Gastroesophageal sphincter (tissue), 4 donors: ENCODE data around the gene EEA1. TPM values are rescaled to one million over a fixed set of nuclear protein-coding genes. Genes with fewer than 3 reads are reported as not detected.

Experiments
- ATAC-seq: fragments of 150-250 bp; one replicate; pipeline ENCODE4 v1.9.1; 2016; ENCODE audit warnings: mild to moderate bottlenecking, moderate library complexity
- H3K27ac ChIP-seq, 4 donors: fragments of 200-600 bp; sonication (generic) in 3 of 4; 1 replicate in 3 of 4; 2 replicates in 1 of 4; pipeline ENCODE4 v1.5.1; 2016 to 2019
- H3K27me3 ChIP-seq: fragments of 200-600 bp; sonication (generic); one replicate; pipeline ENCODE4 v1.5.1; 2019
- H3K36me3 ChIP-seq, 2 donors: fragments of 200-600 bp; sonication (generic); one replicate each; pipeline ENCODE4 v1.5.1; 2019; ENCODE audit warnings: control low read depth in 1 of 2
- H3K4me1 ChIP-seq, 3 donors: fragments of 200-600 bp; sonication (generic); 1 replicate in 2 of 3; 2 replicates in 1 of 3; pipeline ENCODE4 v1.5.1; 2016 to 2019; ENCODE audit warnings: control low read depth in 2 of 3
- H3K4me3 ChIP-seq, 2 donors: fragments of 200-600 bp; sonication (generic); one replicate each; pipeline ENCODE4 v1.5.1; 2019; ENCODE audit warnings: mild to moderate bottlenecking in 1 of 2, moderate library complexity in 1 of 2
- H3K9me3 ChIP-seq, 3 donors: fragments of 200-600 bp; sonication (generic); one replicate each; pipeline ENCODE4 v1.5.1; 2017 to 2019; ENCODE audit warnings: control low read depth in 2 of 3
- CTCF ChIP-seq, 4 experiments: fragments of 200-600 bp in 2 of 4; fragments of 450-650 bp in 2 of 4; sonication (generic) in 1 of 4; IDR thresholded peaks; one replicate each; pipeline ENCODE4 v1.5.1; 2017 to 2019; ENCODE audit warnings: antibody characterized with exemption in 4 of 4, mild to moderate bottlenecking in 2 of 4, moderate library complexity in 2 of 4
- EP300 ChIP-seq: sonication (generic); formaldehyde crosslinking; IDR thresholded peaks from one replicate; pipeline ENCODE4 v1.6.1; 2017; ENCODE audit warnings: antibody characterized with exemption, mild to moderate bottlenecking
- POLR2A ChIP-seq, 2 donors: fragments of 450-650 bp; IDR thresholded peaks; one replicate each; pipeline ENCODE4 v1.6.1; 2017; ENCODE audit warnings: antibody characterized with exemption in 2 of 2, mild to moderate bottlenecking in 2 of 2, moderate library complexity in 1 of 2
- POLR2AphosphoS5 ChIP-seq: sonication (generic); formaldehyde crosslinking; IDR thresholded peaks from one replicate; pipeline ENCODE4 v1.6.1; 2017; ENCODE audit warnings: antibody characterized with exemption
- WGBS, 2 donors: methylation state at CpG; one replicate each; pipeline ENCODE4 v1.1.5; 2018; ENCODE audit warnings: low coverage in 1 of 2; 5-methylcytosine and 5-hydroxymethylcytosine counted together
- total RNA-seq, 4 donors: library from RNA; depleted of rRNA; stranded (reverse); fragments of >200 nt; gene quantifications; one replicate each; pipeline ENCODE4 v1.1.0, GENCODE V29; 2016

Gene EEA1
- total RNA-seq, 4 donors from 2014 or later = 25.0 to 37.1 (median 30.4) TPM

- Histone ChIP-seq H3K4me3 (no peak overlapping the region), H3K36me3 (no peaks in the 10 kb centered on the region), H3K27ac (no peak overlapping the region), H3K4me1 (no peaks in the 10 kb centered on the region), H3K9me3 (no peaks in the 10 kb centered on the region), H3K27me3 (no peaks in the 10 kb centered on the region)
- no peak for ATAC-seq
- 92 to 100% methylated on average over 1 of the region's 1 CpG for WGBS, 2 donors
- TF ChIP-seq POLR2A (IDR thresholded peaks at IDR 0.05) (no peak), EP300 (no peak), POLR2AphosphoS5 (no peak), CTCF (IDR thresholded peaks at IDR 0.05) (no peak)
Observed at GRCh38 chr12:92949466-92949865, 20.4 kb upstream of the EEA1 start.

- no peaks in the 10 kb centered on the region for H3K9me3 ChIP-seq
- TF ChIP-seq CTCF (IDR thresholded peaks at IDR 0.05) (no peak), POLR2A (IDR thresholded peaks at IDR 0.05) (no peak), EP300 (no peak), POLR2AphosphoS5 (no peak)
- H3K4me1 ChIP-seq = no peaks in the 10 kb centered on the region
- no peak overlapping the region for H3K27ac ChIP-seq
- H3K36me3 ChIP-seq = no peaks in the 10 kb centered on the region
- ATAC-seq = no peak
- H3K4me3 ChIP-seq = no peak overlapping the region
- no peaks in the 10 kb centered on the region for H3K27me3 ChIP-seq
Observed at GRCh38 chr12:92947589-92948215, 18.6 kb upstream of the EEA1 start.

GRCh38 chr12:92945659-92946220, 16.6 kb upstream of the EEA1 start:
- no peak overlapping the region for H3K27ac ChIP-seq
- no peaks in the 10 kb centered on the region for H3K4me1 ChIP-seq
- no peak for TF ChIP-seq POLR2AphosphoS5
- TF ChIP-seq CTCF (IDR thresholded peaks at IDR 0.05) = no peak
- no peak for TF ChIP-seq POLR2A (IDR thresholded peaks at IDR 0.05)
- TF ChIP-seq EP300 = no peak
- WGBS, 2 donors = 82 to 97% methylated on average over 2 of the region's 2 CpGs
- no peaks in the 10 kb centered on the region for H3K36me3 ChIP-seq
- H3K27me3 ChIP-seq = no peaks in the 10 kb centered on the region
- H3K4me3 ChIP-seq = no peak overlapping the region
- ATAC-seq = no peak
- no peaks in the 10 kb centered on the region for H3K9me3 ChIP-seq

- H3K4me1 ChIP-seq = no peaks in the 10 kb centered on the region
- WGBS, 2 donors = 33 to 62% methylated on average over 6 of the region's 6 CpGs
- peak in 1 of 4 experiments; percentile 4 for TF ChIP-seq CTCF (IDR thresholded peaks at IDR 0.05)
- TF ChIP-seq POLR2A (IDR thresholded peaks at IDR 0.05) = no peak
- no peak for TF ChIP-seq POLR2AphosphoS5
- no peaks in the 10 kb centered on the region for H3K27me3 ChIP-seq
- no peaks in the 10 kb centered on the region for H3K36me3 ChIP-seq
- H3K4me3 ChIP-seq = no peak overlapping the region
- no peaks in the 10 kb centered on the region for H3K9me3 ChIP-seq
- no peak for ATAC-seq
- H3K27ac ChIP-seq = no peak overlapping the region
Observed at GRCh38 chr12:92943482-92944250, 14.6 kb upstream of the EEA1 start.

- H3K36me3 ChIP-seq = no peaks in the 10 kb centered on the region
- no peak overlapping the region for H3K27ac ChIP-seq
- no peaks in the 10 kb centered on the region for H3K4me1 ChIP-seq
- no peaks in the 10 kb centered on the region for H3K27me3 ChIP-seq
- H3K4me3 ChIP-seq = no peak overlapping the region
- TF ChIP-seq POLR2AphosphoS5 = no peak
- ATAC-seq = no peak
- no peaks in the 10 kb centered on the region for H3K9me3 ChIP-seq
- WGBS, 2 donors = 20 to 32% methylated on average over 1 of the region's 1 CpG
Observed at GRCh38 chr12:92942905-92943304, 13.8 kb upstream of the EEA1 start.
